Measurements from ENCODE around the gene ITGAV.

- TF ChIP-seq CTCF (IDR thresholded peaks at IDR 0.05; ENCODE audit: low read depth, low read length, missing input control) (no peak), YY1 (IDR thresholded peaks at IDR 0.05) (no peak), JUND (IDR thresholded peaks at IDR 0.05) (no peak), REST (IDR thresholded peaks at IDR 0.05) (no peak), NR2F2 (IDR thresholded peaks at IDR 0.05) (no peak), GABPA (IDR thresholded peaks at IDR 0.05 in 1 of 2, conservative IDR thresholded peaks at IDR 0.05 in 1 of 2) (no peak), ATF3 (IDR thresholded peaks at IDR 0.05) (no peak), FOXA1 (IDR thresholded peaks at IDR 0.05) (no peak), EGR1 (IDR thresholded peaks at IDR 0.05; ENCODE audit: low read depth in 2 of 2) (no peak), TAF1 (conservative IDR thresholded peaks at IDR 0.05) (no peak), ZBTB33 (IDR thresholded peaks at IDR 0.05) (no peak), SP1 (IDR thresholded peaks at IDR 0.05) (no peak)
These were observed 16.3 kb upstream of the ITGAV start for GRCh38 chr2:186573531-186573930.

All from liver (tissue), 3 donors.